A549 (cell line): ENCODE data around the gene CEMIP2. TPM values are rescaled to one million over a fixed set of nuclear protein-coding genes. Genes with fewer than 3 reads are reported as not detected.
"Not testable (repeated sequence)": the region's sequence is repeated elsewhere in the genome, so short reads cannot be mapped to it uniquely, and the experiment has no call there.

ENCODE experiments used
- ATAC-seq, 2 experiments: fragments of 200-7000 bp in 1 of 2; fragments of >200 bp in 1 of 2; cut with Nextera tagmentation in 1 of 2; cut with Tn5 transposase in 1 of 2; 3 replicates each; pipeline versions ENCODE4 v1.8.0 to v1.9.1; 2018 to 2020; ENCODE audit warnings: mild to moderate bottlenecking in 1 of 2, moderate library complexity in 1 of 2
- CTCF ChIA-PET: fragments of 300-600 bp; sonication (Branson Sonifier 250); formaldehyde crosslinking; extraction: SDS; loops from one replicate; lab custom pipeline; 2021; ENCODE audit warnings: antibody characterized with exemption, inconsistent platforms; lab: Yijun Ruan, JAX
- POLR2A ChIA-PET: fragments of 350-600 bp; formaldehyde crosslinking; extraction: SDS; loops from one replicate; lab custom pipeline; 2021; ENCODE audit warnings: antibody characterized with exemption, inconsistent platforms; lab: Yijun Ruan, JAX
- DNase-seq, 2 experiments: peaks; one replicate each; pipeline versions ENCODE4 v3.0.0 to v3.0.0-alpha.2; 2011 to 2016; ENCODE audit warnings: low read depth in 1 of 2, low spot score in 1 of 2
- FAIRE-seq: peaks from 2 replicates; lab custom pipeline; 2011; peaks lifted over from hg19 to GRCh38; lab: Jason Lieb, UNC
- H3K27ac ChIP-seq, 2 experiments: fragments of >200 bp; sonication (Bioruptor Twin); formaldehyde crosslinking; 3 replicates each; pipeline ENCODE4 v1.5.1; 2016 to 2017
- H3K4me1 ChIP-seq: fragments of >200 bp; sonication (Bioruptor Twin); formaldehyde crosslinking; 3 replicates; pipeline ENCODE4 v1.6.1; 2016
- H3K4me2 ChIP-seq: fragments of >200 bp; sonication (Bioruptor Twin); formaldehyde crosslinking; 3 replicates; pipeline ENCODE4 v1.6.1; 2016
- H3K4me3 ChIP-seq: fragments of >200 bp; sonication (Bioruptor Twin); formaldehyde crosslinking; 3 replicates; pipeline ENCODE4 v1.5.1; 2016
- H3K9me3 ChIP-seq: fragments of >200 bp; sonication (Bioruptor Twin); formaldehyde crosslinking; 3 replicates; pipeline ENCODE4 v1.6.1; 2016
- BCL3 ChIP-seq: fragments of >200 bp; sonication (Bioruptor Twin); formaldehyde crosslinking; IDR thresholded peaks from 3 replicates; pipeline ENCODE4 v1.6.1; 2016
- CEBPB ChIP-seq, 2 experiments: fragments of >200 bp in 1 of 2; sonication (Bioruptor Twin) in 1 of 2; formaldehyde crosslinking in 1 of 2; IDR thresholded peaks; 2 replicates each; pipeline ENCODE4 v1.6.1; 2012 to 2016
- CHD4 ChIP-seq: fragments of 200-600 bp; sonication (generic); IDR thresholded peaks from 2 replicates; pipeline ENCODE4 v1.6.1; 2016; ENCODE audit warnings: antibody characterized with exemption, mild to moderate bottlenecking, borderline replicate concordance
- CTCF ChIP-seq: fragments of >200 bp; sonication (Bioruptor Twin); formaldehyde crosslinking; IDR thresholded peaks from 3 replicates; pipeline ENCODE4 v1.5.1; 2016
- EHF ChIP-seq: fragments of 250-450 bp; sonication (Bioruptor Pico); IDR thresholded peaks from 2 replicates; pipeline ENCODE4 v1.5.0; 2020; ENCODE audit warnings: mild to moderate bottlenecking
- FOSL2 ChIP-seq, 2 experiments: fragments of 450-650 bp in 1 of 2; fragments of >200 bp in 1 of 2; sonication (Bioruptor Twin) in 1 of 2; formaldehyde crosslinking; IDR thresholded peaks; 2 replicates each; pipeline versions ENCODE4 v1.5.0 to v1.6.1; 2016 to 2020; ENCODE audit warnings: mild to moderate bottlenecking in 1 of 2, moderate library complexity in 1 of 2
- GATA3 ChIP-seq: IDR thresholded peaks from 2 replicates; pipeline ENCODE4 v1.6.1; 2012; ENCODE audit warnings: borderline replicate concordance
- HES2 ChIP-seq: fragments of >200 bp; sonication (Bioruptor Twin); formaldehyde crosslinking; IDR thresholded peaks from 2 replicates; pipeline ENCODE4 v1.6.1; 2016
- HEYL ChIP-seq: fragments of 250-450 bp; sonication (Bioruptor Pico); IDR thresholded peaks from 2 replicates; pipeline ENCODE4 v1.8.0; 2021; ENCODE audit warnings: mild to moderate bottlenecking, moderate library complexity
- HMGXB4 ChIP-seq: fragments of 250-450 bp; sonication (Bioruptor Pico); IDR thresholded peaks from 2 replicates; pipeline ENCODE4 v1.5.0; 2021; ENCODE audit warnings: mild to moderate bottlenecking, moderate library complexity, borderline replicate concordance
- HOXB5 ChIP-seq: fragments of 250-450 bp; sonication (Bioruptor Pico); IDR thresholded peaks from 2 replicates; pipeline ENCODE4 v1.5.0; 2020; ENCODE audit warnings: mild to moderate bottlenecking, moderate library complexity
- KDM1A ChIP-seq: fragments of 200-600 bp; sonication (generic); IDR thresholded peaks from 2 replicates; pipeline ENCODE4 v1.6.1; 2016; ENCODE audit warnings: low read depth, mild to moderate bottlenecking
- MAZ ChIP-seq: fragments of 150-350 bp; IDR thresholded peaks from 2 replicates; pipeline ENCODE4 v1.6.1; 2014; ENCODE audit warnings: antibody characterized with exemption, low read depth, low read length, borderline replicate concordance
- NFE2L2 ChIP-seq: fragments of 150-350 bp; conservative IDR thresholded peaks from 2 replicates; pipeline ENCODE4 v1.6.1; 2014; ENCODE audit warnings: low read length
- PBX3 ChIP-seq: IDR thresholded peaks from 2 replicates; pipeline ENCODE4 v1.6.1; 2012
- RAD21 ChIP-seq, 2 experiments: fragments of >200 bp in 1 of 2; sonication (Bioruptor Twin) in 1 of 2; formaldehyde crosslinking in 1 of 2; IDR thresholded peaks in 1 of 2; conservative IDR thresholded peaks in 1 of 2; 2 replicates in 1 of 2; 3 replicates in 1 of 2; pipeline ENCODE4 v1.6.1; 2012 to 2018; ENCODE audit warnings: inconsistent platforms in 1 of 2
- RFX5 ChIP-seq: fragments of 450-650 bp; IDR thresholded peaks from 2 replicates; pipeline ENCODE4 v1.7.1; 2014; ENCODE audit warnings: antibody characterized with exemption, mild to moderate bottlenecking, moderate library complexity
- SMC3 ChIP-seq: fragments of >200 bp; sonication (Bioruptor Twin); formaldehyde crosslinking; IDR thresholded peaks from 3 replicates; pipeline ENCODE4 v1.6.1; 2018; ENCODE audit warnings: inconsistent platforms
- WGBS: methylation state at CpG from one replicate; pipeline ENCODE4 v1.1.6; 2017; ENCODE audit errors: missing lambda C conversion rate; 5-methylcytosine and 5-hydroxymethylcytosine counted together
- polyA plus RNA-seq, 4 experiments: library from polyadenylated mRNA; depleted of rRNA in 3 of 4; stranded (reverse); fragments of >200 nt; fragmentation: RNase III in 1 of 4; extraction: RNeasy Plus Mini Kit Qiagen cat#74134 plus additional on column Dnase treatment in 1 of 4; gene quantifications; 2 replicates in 3 of 4; 3 replicates in 1 of 4; pipeline ENCODE4 v1.2.3, GENCODE V29; 2011 to 2017

Gene CEMIP2
- polyA plus RNA-seq, 2 of the 4 experiments (the other 2 are of a cell fraction), result 146 to 161 TPM

- Histone ChIP-seq H3K4me1 (peaks cover 3% of the 10 kb centered on the region; the same call in 1 of the 3 replicates), H3K9me3 (no peaks in the 10 kb centered on the region), H3K4me2 (peak overlapping the region; percentile 28; the same call in 2 of the 3 replicates), H3K27ac (no peak overlapping the region), H3K4me3 (no peak overlapping the region)
- peak; percentile 99 for FAIRE-seq
- WGBS, result 4% methylated on average over 1 of the region's 1 CpG
- TF ChIP-seq NFE2L2, result no peak
- TF ChIP-seq HES2, result no peak
- TF ChIP-seq CTCF, result peak; percentile 95
- peak; percentile 88 to 94 for TF ChIP-seq RAD21 (conservative IDR thresholded peaks at IDR 0.05 in 1 of 2, IDR thresholded peaks at IDR 0.05 in 1 of 2)
- TF ChIP-seq SMC3, result peak; percentile 85
- no peak for TF ChIP-seq HEYL (CRISPR knock-in tag)
- ChIA-PET POLR2A (no interaction called here), CTCF (interaction anchor here (0.5 to 6.2 kb wide), 48 partner anchors 9 to 522 kb away, joined by 3 to 76 read pairs (median 4); no protein-coding TSS in a partner anchor)
- DNase-seq, result peak; percentile 59 to 81
- peak; percentile 98 to 100 for ATAC-seq
These were observed 38.6 kb upstream of the CEMIP2 start for GRCh38 chr9:71806901-71807307.

- 79% methylated on average over 1 of the region's 1 CpG for WGBS
- not testable (repeated sequence) for H3K4me1 ChIP-seq, H3K4me3 ChIP-seq, DNase-seq, H3K4me2 ChIP-seq, ATAC-seq, FAIRE-seq, H3K27ac ChIP-seq, H3K9me3 ChIP-seq
- ChIA-PET CTCF (interaction anchor here (0.6 to 6.2 kb wide), 8 partner anchors 12 to 220 kb away, joined by 3 to 76 read pairs (median 4); no protein-coding TSS in a partner anchor), POLR2A (interaction anchor here (0.7 kb wide), 1 partner anchor 38 kb away, joined by 3 read pairs; no protein-coding TSS in a partner anchor)
These were observed 36.8 kb upstream of the CEMIP2 start for GRCh38 chr9:71805096-71805495.

GRCh38 chr9:71801826-71802225, 33.5 kb upstream of the CEMIP2 start:
- no peak for TF ChIP-seq FOSL2 (IDR thresholded peaks at IDR 0.05)
- TF ChIP-seq FOSL2 (CRISPR knock-in tag; IDR thresholded peaks at IDR 0.05), result no peak
- no peak for TF ChIP-seq MAZ
- TF ChIP-seq CHD4, result no peak
- no peak for TF ChIP-seq CEBPB (IDR thresholded peaks at IDR 0.05)
- TF ChIP-seq EHF (CRISPR knock-in tag), result no peak
- no peak for TF ChIP-seq HOXB5 (CRISPR knock-in tag)
- TF ChIP-seq HMGXB4 (CRISPR knock-in tag), result no peak
- TF ChIP-seq KDM1A, result no peak
- no peak for TF ChIP-seq PBX3
- no peak for TF ChIP-seq HES2
- no peak for TF ChIP-seq GATA3
- no peak for TF ChIP-seq BCL3
- TF ChIP-seq RFX5, result no peak
- POLR2A ChIA-PET, result no interaction called here
- peaks cover 12% of the 10 kb centered on the region for H3K4me1 ChIP-seq
- ATAC-seq, result no peak
- FAIRE-seq, result no peak
- H3K4me3 ChIP-seq, result no peak overlapping the region
- H3K9me3 ChIP-seq, result no peaks in the 10 kb centered on the region
- 75% methylated on average over 3 of the region's 3 CpGs for WGBS
- H3K27ac ChIP-seq, result no peak overlapping the region
- H3K4me2 ChIP-seq, result no peak overlapping the region
- CTCF ChIA-PET, result no interaction called here
- no peak for DNase-seq
